Measurements from ENCODE around the gene UVSSA. TPM values are rescaled to one million over a fixed set of nuclear protein-coding genes. Genes with fewer than 3 reads are reported as not detected.
A peak's percentile ranks its signal among the peaks of the same experiment; 100 is the strongest.

UVSSA gene
- polyA plus RNA-seq, 1 of the 3 experiments (the other 2 are of a cell fraction), result 14.9 TPM

- Histone ChIP-seq H4K20me1 (ENCODE audit: insufficient read depth) (no peaks in the 10 kb centered on the region), H3K4me1 (ENCODE audit: control insufficient read depth in 1 of 2, insufficient read depth in 2 of 2, low read depth in 1 of 2, low read length in 1 of 2) (no peaks in the 10 kb centered on the region), H3K27ac (ENCODE audit: low read depth in 2 of 2, low read length in 1 of 2) (no peak overlapping the region), H3K9me2 (no peaks in the 10 kb centered on the region), H2AFZ (ENCODE audit: low read depth) (no peak overlapping the region), H3K27me3 (ENCODE audit: insufficient read depth) (peaks cover 63% of the 10 kb centered on the region), H3K4me2 (no peak overlapping the region), H3K79me2 (ENCODE audit: insufficient read depth) (no peaks in the 10 kb centered on the region), H3K9me3 (no peaks in the 10 kb centered on the region), H3F3A (replicated peaks; ENCODE audit: insufficient read depth) (no peaks in the 10 kb centered on the region), H3K36me3 (replicated peaks in 1 of 2; ENCODE audit: control insufficient read depth in 1 of 2, insufficient read depth in 2 of 2, low read length in 1 of 2) (no peaks in the 10 kb centered on the region), H3K4me3 (ENCODE audit: low read depth in 2 of 2, low read length in 1 of 2) (no peak overlapping the region), H3K9ac (no peak overlapping the region)
- peak; percentile 50 for DNase-seq
- POLR2A ChIA-PET, result no interaction called here
- WGBS (ENCODE audit: low lambda C conversion rate), result 13% methylated on average over 43 of the region's 107 CpGs
- TF ChIP-seq USF1 (IDR thresholded peaks at IDR 0.05; ENCODE audit: borderline replicate concordance, low read depth) (no peak), EZH2phosphoT487 (IDR thresholded peaks at IDR 0.05; ENCODE audit: borderline replicate concordance, low read depth) (peak; percentile 35; the same call in 1 of the 2 replicates)
- CTCF ChIA-PET, result interaction anchor here (1.4 kb wide), 1 partner anchor 48 kb away, joined by 3 read pairs; no protein-coding TSS in a partner anchor
Observed at GRCh38 chr4:1403591-1404572, 56.9 kb downstream of the UVSSA start.

- no peak overlapping the region for H3K4me2 ChIP-seq
- no peaks in the 10 kb centered on the region for H3K4me1 ChIP-seq (ENCODE audit: control insufficient read depth in 1 of 2, insufficient read depth in 2 of 2, low read depth in 1 of 2, low read length in 1 of 2)
- no peaks in the 10 kb centered on the region for H3F3A ChIP-seq (replicated peaks; ENCODE audit: insufficient read depth)
- 24% methylated on average over 15 of the region's 54 CpGs for WGBS (ENCODE audit: low lambda C conversion rate)
- peak; percentile 56 for DNase-seq
- no peaks in the 10 kb centered on the region for H3K9me3 ChIP-seq
- H4K20me1 ChIP-seq (ENCODE audit: insufficient read depth), result no peaks in the 10 kb centered on the region
- H3K27ac ChIP-seq (ENCODE audit: low read depth in 2 of 2, low read length in 1 of 2), result no peak overlapping the region
- peaks cover 71% of the 10 kb centered on the region for H3K27me3 ChIP-seq (ENCODE audit: insufficient read depth)
- POLR2A ChIA-PET, result no interaction called here
- H3K9ac ChIP-seq, result no peak overlapping the region
- H3K9me2 ChIP-seq, result no peaks in the 10 kb centered on the region
- H3K79me2 ChIP-seq (ENCODE audit: insufficient read depth), result no peaks in the 10 kb centered on the region
- H2AFZ ChIP-seq (ENCODE audit: low read depth), result no peak overlapping the region
- no peak for TF ChIP-seq FOXM1 (IDR thresholded peaks at IDR 0.05; ENCODE audit: low read depth)
- no peak for TF ChIP-seq MAX (IDR thresholded peaks at IDR 0.05; ENCODE audit: low read depth)
- no peak for TF ChIP-seq SIN3A (IDR thresholded peaks at IDR 0.05; ENCODE audit: borderline replicate concordance, low read depth, low read length)
- TF ChIP-seq SMC3 (IDR thresholded peaks at IDR 0.05; ENCODE audit: low read depth, low read length), result no peak
- TF ChIP-seq RAD21 (IDR thresholded peaks at IDR 0.05; ENCODE audit: low read length), result no peak
- TF ChIP-seq RXRA (IDR thresholded peaks at IDR 0.05; ENCODE audit: borderline replicate concordance, low read depth), result no peak
- no peak overlapping the region for H3K4me3 ChIP-seq (ENCODE audit: low read depth in 2 of 2, low read length in 1 of 2)
- no peaks in the 10 kb centered on the region for H3K36me3 ChIP-seq (replicated peaks in 1 of 2; ENCODE audit: control insufficient read depth in 1 of 2, insufficient read depth in 2 of 2, low read length in 1 of 2)
- CTCF ChIA-PET, result interaction anchor here (1.4 kb wide), 1 partner anchor 49 kb away, joined by 3 read pairs; no protein-coding TSS in a partner anchor
Observed at GRCh38 chr4:1404573-1405253, 57.7 kb downstream of the UVSSA start.

Data from SK-N-SH (cell line).